Rectal smooth muscle tissue (tissue), 1 donor: ENCODE data around the gene SAMD1.

ENCODE experiments used
- H3K27ac ChIP-seq: one replicate; pipeline ENCODE4 v1.7.0; 2013; ENCODE audit warnings: low read depth, low read length, inconsistent platforms
- H3K27me3 ChIP-seq: one replicate; pipeline ENCODE4 v1.7.0; 2013; ENCODE audit warnings: low read length; ENCODE audit not compliant: control insufficient read depth, insufficient read depth
- H3K36me3 ChIP-seq: one replicate; pipeline ENCODE4 v1.7.0; 2013; ENCODE audit warnings: low read length; ENCODE audit not compliant: control insufficient read depth, insufficient read depth
- H3K4me1 ChIP-seq: one replicate; pipeline ENCODE4 v1.7.0; 2013; ENCODE audit warnings: low read length; ENCODE audit not compliant: control insufficient read depth, insufficient read depth
- H3K4me3 ChIP-seq: one replicate; pipeline ENCODE4 v1.7.0; 2013; ENCODE audit warnings: low read length
- H3K9ac ChIP-seq: one replicate; pipeline ENCODE4 v1.7.0; 2013; ENCODE audit warnings: low read length

The SAMD1 gene

GRCh38 chr19:14090509-14091080, at the start of gene SAMD1:
SAMD1 (minus strand) TSS chr19:14090751.
- no peaks in the 10 kb centered on the region for H3K27me3 ChIP-seq
- H3K4me1 ChIP-seq, result peaks cover 3% of the 10 kb centered on the region
- H3K4me3 ChIP-seq, result peak within 1 kb of the TSS; percentile 95
- peak within 1 kb of the TSS; percentile 80 for H3K9ac ChIP-seq
- H3K36me3 ChIP-seq, result no peaks in the 10 kb centered on the region
- H3K27ac ChIP-seq, result peak within 1 kb of the TSS; percentile 90

- Histone ChIP-seq H3K9ac (no peak overlapping the region), H3K36me3 (no peaks in the 10 kb centered on the region), H3K27ac (no peak overlapping the region), H3K4me3 (no peak overlapping the region), H3K27me3 (no peaks in the 10 kb centered on the region), H3K4me1 (peaks cover 4% of the 10 kb centered on the region)
Measured at GRCh38 chr19:14139944-14140343, 49.4 kb upstream of the SAMD1 start.

GRCh38 chr19:14138576-14139265, 48.2 kb upstream of the SAMD1 start:
- H3K9ac ChIP-seq, result no peak overlapping the region

GRCh38 chr19:14136509-14137281, 46.1 kb upstream of the SAMD1 start, which contains the start of gene ASF1B:
ASF1B (minus strand) TSS chr19:14136589; CDS start chr19:14136456, 133 bp downstream.
- Histone ChIP-seq H3K4me3 (peak within 1 kb of the TSS; percentile 83), H3K9ac (peak within 1 kb of the TSS; percentile 35), H3K36me3 (no peaks in the 10 kb centered on the region), H3K27me3 (no peaks in the 10 kb centered on the region), H3K27ac (peak within 1 kb of the TSS; percentile 87), H3K4me1 (peaks cover 4% of the 10 kb centered on the region)

More at GRCh38 chr19:14138576-14139265, 48.2 kb upstream of the SAMD1 start:
- no peaks in the 10 kb centered on the region for H3K27me3 ChIP-seq
- no peak overlapping the region for H3K4me3 ChIP-seq
- H3K36me3 ChIP-seq, result no peaks in the 10 kb centered on the region
- peaks cover 4% of the 10 kb centered on the region for H3K4me1 ChIP-seq
- no peak overlapping the region for H3K27ac ChIP-seq

GRCh38 chr19:14135985-14136508, 45.5 kb upstream of the SAMD1 start:
- Histone ChIP-seq H3K27me3 (no peaks in the 10 kb centered on the region), H3K4me3 (peak overlapping the region; percentile 66), H3K27ac (peak overlapping the region; percentile 33), H3K4me1 (peaks cover 4% of the 10 kb centered on the region), H3K36me3 (no peaks in the 10 kb centered on the region), H3K9ac (no peak overlapping the region)

GRCh38 chr19:14135355-14135754, 44.8 kb upstream of the SAMD1 start:
- Histone ChIP-seq H3K27me3 (no peaks in the 10 kb centered on the region), H3K27ac (no peak overlapping the region), H3K9ac (no peak overlapping the region), H3K4me1 (peaks cover 4% of the 10 kb centered on the region), H3K4me3 (peak overlapping the region; percentile 32), H3K36me3 (no peaks in the 10 kb centered on the region)

- Histone ChIP-seq H3K9ac (no peak overlapping the region), H3K4me3 (no peak overlapping the region), H3K27ac (no peak overlapping the region), H3K36me3 (no peaks in the 10 kb centered on the region), H3K27me3 (no peaks in the 10 kb centered on the region), H3K4me1 (no peaks in the 10 kb centered on the region)
Measured at GRCh38 chr19:14127929-14128509, 37.5 kb upstream of the SAMD1 start.

GRCh38 chr19:14127176-14127575, 36.6 kb upstream of the SAMD1 start:
- Histone ChIP-seq H3K36me3 (no peaks in the 10 kb centered on the region), H3K4me1 (no peaks in the 10 kb centered on the region), H3K4me3 (no peak overlapping the region), H3K27ac (no peak overlapping the region), H3K9ac (no peak overlapping the region), H3K27me3 (no peaks in the 10 kb centered on the region)

GRCh38 chr19:14122924-14123323, 32.4 kb upstream of the SAMD1 start:
- Histone ChIP-seq H3K4me3 (no peak overlapping the region), H3K4me1 (peaks cover 11% of the 10 kb centered on the region), H3K9ac (no peak overlapping the region), H3K36me3 (no peaks in the 10 kb centered on the region), H3K27ac (no peak overlapping the region), H3K27me3 (no peaks in the 10 kb centered on the region)

GRCh38 chr19:14120497-14120780, 29.9 kb upstream of the SAMD1 start:
- peaks cover 19% of the 10 kb centered on the region for H3K4me1 ChIP-seq
- H3K36me3 ChIP-seq, result no peaks in the 10 kb centered on the region
- H3K27me3 ChIP-seq, result no peaks in the 10 kb centered on the region
- H3K9ac ChIP-seq, result no peak overlapping the region
- H3K4me3 ChIP-seq, result no peak overlapping the region
- no peak overlapping the region for H3K27ac ChIP-seq

GRCh38 chr19:14119644-14120496, 29.3 kb upstream of the SAMD1 start:
- Histone ChIP-seq H3K9ac (peak overlapping the region; percentile 7), H3K4me1 (peaks cover 19% of the 10 kb centered on the region), H3K27me3 (no peaks in the 10 kb centered on the region), H3K4me3 (no peak overlapping the region), H3K27ac (peak overlapping the region; percentile 54), H3K36me3 (no peaks in the 10 kb centered on the region)
